Caco-2 (cell line): Measurements from ENCODE around the gene SH2D4B. TPM values are rescaled to one million over a fixed set of nuclear protein-coding genes. Genes with fewer than 3 reads are reported as not detected.

Experiments
- BruUV-seq: library from RNA; stranded (reverse); fragments of 400-500 nt; replicated peaks from 2 replicates; lab custom pipeline; 2021; lab: Mats Ljungman, UMichigan
- CTCF ChIA-PET: fragments of 300-600 bp; sonication (Branson Sonifier 250); formaldehyde crosslinking; loops from one replicate; lab custom pipeline; 2022; ENCODE audit warnings: antibody characterized with exemption; lab: Charles Lee
- POLR2A ChIA-PET: fragments of 300-600 bp; sonication (Branson Sonifier 250); formaldehyde crosslinking; loops from one replicate; lab custom pipeline; 2022; ENCODE audit warnings: antibody characterized with exemption; lab: Charles Lee
- DNase-seq, 2 experiments: peaks; one replicate each; pipeline versions ENCODE4 v3.0.0 to v3.0.0-alpha.2; 2020 to 2022
- H3K27me3 ChIP-seq: replicated peaks from 2 replicates; pipeline ENCODE4 v1.6.0; 2011; ENCODE audit warnings: low read length; ENCODE audit not compliant: control insufficient read depth, insufficient read depth
- H3K36me3 ChIP-seq: 2 replicates; pipeline ENCODE4 v1.5.1; 2011; ENCODE audit warnings: low read length; ENCODE audit not compliant: control insufficient read depth, insufficient read depth
- H3K4me1 ChIP-seq: fragments of 250-450 bp; sonication (Bioruptor Pico); 2 replicates; pipeline ENCODE4 v1.5.1; 2020; ENCODE audit warnings: mild to moderate bottlenecking
- H3K4me3 ChIP-seq: 2 replicates; pipeline ENCODE4 v1.5.1; 2011; ENCODE audit warnings: low read depth, mild to moderate bottlenecking, control low read depth, low read length
- H3K9me3 ChIP-seq: fragments of 250-450 bp; sonication (Bioruptor Pico); 2 replicates; pipeline ENCODE4 v1.5.1; 2020; ENCODE audit warnings: mild to moderate bottlenecking, moderate library complexity
- H3K27ac Mint-ChIP-seq: one replicate; pipeline ENCODE4 v1.8.0; 2022; ENCODE audit warnings: mixed read lengths; ENCODE audit not compliant: unreplicated experiment
- H3K27me3 Mint-ChIP-seq: one replicate; pipeline ENCODE4 v1.8.0; 2022; ENCODE audit warnings: mixed read lengths; ENCODE audit not compliant: insufficient read depth, unreplicated experiment
- H3K36me3 Mint-ChIP-seq: one replicate; pipeline ENCODE4 v1.8.0; 2022; ENCODE audit warnings: mild to moderate bottlenecking, mixed read lengths; ENCODE audit not compliant: insufficient read depth, unreplicated experiment
- H3K4me1 Mint-ChIP-seq: one replicate; pipeline ENCODE4 v1.8.0; 2022; ENCODE audit warnings: low read depth, mixed read lengths; ENCODE audit not compliant: unreplicated experiment
- H3K4me3 Mint-ChIP-seq: one replicate; pipeline ENCODE4 v1.8.0; 2022; ENCODE audit warnings: mild to moderate bottlenecking, moderate library complexity, mixed read lengths; ENCODE audit not compliant: unreplicated experiment
- H3K9me3 Mint-ChIP-seq: one replicate; pipeline ENCODE4 v1.8.0; 2022; ENCODE audit warnings: mixed read lengths; ENCODE audit not compliant: unreplicated experiment
- CTCF ChIP-seq, 2 experiments: fragments of 200-600 bp in 1 of 2; IDR thresholded peaks; 1 replicate in 1 of 2; 2 replicates in 1 of 2; pipeline versions ENCODE4 v1.5.1 to v1.8.0; 2011 to 2022; ENCODE audit warnings: antibody characterized with exemption in 1 of 2, control low read depth in 1 of 2, inconsistent platforms in 1 of 2, low read depth in 1 of 2, low read length in 1 of 2, mild to moderate bottlenecking in 1 of 2, moderate library complexity in 1 of 2; ENCODE audit not compliant: insufficient read depth in 1 of 2, severe bottlenecking in 1 of 2, unreplicated experiment in 1 of 2
- intact Hi-C: fragments of 100-400 bp; cut with micrococcal nuclease; formaldehyde crosslinking; loops from one replicate; pipeline ENCODE4 v1.10.0; 2022; ENCODE audit not compliant: unreplicated experiment
- total RNA-seq: library from RNA; stranded (reverse); gene quantifications from 2 replicates; pipeline ENCODE4 v1.2.3, GENCODE V29; 2022

The SH2D4B gene
- total RNA-seq, 1 experiment from 2014 or later: 0.23 TPM

GRCh38 chr10:80544316-80544953 lies 6.7 kb downstream of the SH2D4B start:
- BruUV-seq: no TSS peak
- ChIA-PET CTCF (no interaction called here), POLR2A (no interaction called here)
- Histone ChIP-seq H3K9me3 (no peaks in the 10 kb centered on the region), H3K27me3 (no peaks in the 10 kb centered on the region), H3K4me1 (no peaks in the 10 kb centered on the region), H3K36me3 (no peaks in the 10 kb centered on the region), H3K4me3 (no peak overlapping the region)
- Mint-ChIP-seq H3K27me3 (no peaks in the 10 kb centered on the region), H3K4me3 (no peak overlapping the region), H3K27ac (no peak overlapping the region), H3K4me1 (no peaks in the 10 kb centered on the region), H3K36me3 (no peaks in the 10 kb centered on the region), H3K9me3 (no peaks in the 10 kb centered on the region)
- no peak for DNase-seq
- intact Hi-C loops: no loop called here
- TF ChIP-seq CTCF (IDR thresholded peaks at IDR 0.05; ENCODE audit: insufficient read depth in 1 of 2, low read depth in 1 of 2, low read length in 1 of 2, severe bottlenecking in 1 of 2, unreplicated experiment in 1 of 2): no peak

DNA sequence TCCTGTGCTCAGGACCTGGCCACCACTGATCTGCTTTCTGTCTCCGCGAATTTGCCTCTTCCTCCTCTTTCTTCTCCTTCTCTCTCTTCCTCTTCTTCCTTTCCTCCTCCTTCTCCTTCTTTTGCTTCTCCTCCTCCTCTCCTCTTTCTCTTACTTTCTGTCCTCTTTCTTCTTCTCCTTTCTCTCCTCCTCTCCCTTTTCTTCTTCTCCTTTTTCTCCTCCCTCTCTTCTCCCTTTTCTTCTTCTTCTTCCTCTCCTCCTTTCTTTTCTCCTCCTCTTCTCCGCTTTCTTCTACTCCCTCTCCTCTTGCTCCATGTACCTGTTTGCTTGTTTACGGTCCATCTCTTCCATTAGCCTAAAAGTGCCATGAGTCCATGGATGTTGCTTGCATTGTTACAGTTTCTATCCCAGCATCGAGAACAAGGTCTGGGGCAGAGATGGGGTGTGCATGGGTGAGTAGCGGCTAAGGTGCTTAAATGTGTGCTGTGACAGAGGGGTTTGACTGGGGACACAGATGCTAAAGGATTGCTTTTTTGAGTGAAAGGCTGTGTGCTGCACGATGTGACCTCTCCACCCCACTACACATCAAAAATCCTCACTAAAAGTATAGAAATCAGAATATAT lies 7.7 kb downstream of the SH2D4B start:
- H3K27ac Mint-ChIP-seq: no peak overlapping the region
- intact Hi-C loops: no loop called here

DNA sequence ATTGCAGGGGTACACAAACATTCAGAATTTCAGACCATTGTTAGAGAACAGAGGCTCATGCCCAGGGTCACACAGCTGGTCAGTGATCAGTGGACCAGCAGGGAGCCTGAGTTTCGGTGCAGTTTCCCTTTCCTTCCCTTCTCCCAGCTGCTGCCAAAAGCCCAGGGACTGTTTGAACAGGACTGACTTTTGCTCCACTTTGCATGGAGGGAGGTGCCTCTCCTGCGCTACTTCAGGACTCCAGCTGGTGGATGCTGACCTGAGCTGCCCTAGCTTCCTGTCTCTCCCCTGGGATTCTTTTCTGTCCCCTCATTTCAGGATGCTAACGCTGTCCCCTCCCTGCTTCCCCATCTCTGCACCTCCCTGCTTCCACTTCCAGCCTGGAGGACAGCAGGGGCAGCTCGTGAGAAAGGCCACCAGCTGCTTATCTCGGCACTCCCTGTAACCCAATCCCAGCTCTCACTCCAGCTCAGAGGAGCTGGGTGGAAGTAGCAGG lies 14.5 kb downstream of the SH2D4B start:
- DNase-seq: peak in 1 of 2 experiments; percentile 28
- Histone ChIP-seq H3K36me3 (no peaks in the 10 kb centered on the region), H3K4me1 (peaks cover 6% of the 10 kb centered on the region; the same call in 1 of the 2 replicates), H3K4me3 (no peak overlapping the region), H3K27me3 (no peaks in the 10 kb centered on the region), H3K9me3 (no peaks in the 10 kb centered on the region)
- no peaks in the 10 kb centered on the region for H3K27me3 Mint-ChIP-seq
- no peak overlapping the region for H3K4me3 Mint-ChIP-seq
- TF ChIP-seq CTCF (IDR thresholded peaks at IDR 0.05; ENCODE audit: insufficient read depth in 1 of 2, low read depth in 1 of 2, low read length in 1 of 2, severe bottlenecking in 1 of 2, unreplicated experiment in 1 of 2): no peak
- H3K36me3 Mint-ChIP-seq: peaks cover 5% of the 10 kb centered on the region
- BruUV-seq: no TSS peak
- ChIA-PET POLR2A (no interaction called here), CTCF (interaction anchor here (0.8 to 1.2 kb wide), 4 partner anchors 15 to 108 kb away, joined by 3 read pairs; no protein-coding TSS in a partner anchor)
- H3K9me3 Mint-ChIP-seq: no peaks in the 10 kb centered on the region
- H3K27ac Mint-ChIP-seq: no peak overlapping the region
- H3K4me1 Mint-ChIP-seq: peaks cover 6% of the 10 kb centered on the region
- intact Hi-C loops: no loop called here

More for the DNA sequence above, 7.7 kb downstream of the SH2D4B start:
- H3K4me1 ChIP-seq: no peaks in the 10 kb centered on the region
- POLR2A ChIA-PET: no interaction called here
- Mint-ChIP-seq H3K4me3 (no peak overlapping the region), H3K27me3 (no peaks in the 10 kb centered on the region), H3K9me3 (no peaks in the 10 kb centered on the region), H3K36me3 (no peaks in the 10 kb centered on the region), H3K4me1 (no peaks in the 10 kb centered on the region)
- DNase-seq: no peak
- CTCF ChIA-PET: no interaction called here
- H3K9me3 ChIP-seq: no peaks in the 10 kb centered on the region
- H3K36me3 ChIP-seq: no peaks in the 10 kb centered on the region
- no peak for TF ChIP-seq CTCF (IDR thresholded peaks at IDR 0.05; ENCODE audit: insufficient read depth in 1 of 2, low read depth in 1 of 2, low read length in 1 of 2, severe bottlenecking in 1 of 2, unreplicated experiment in 1 of 2)
- H3K27me3 ChIP-seq: no peaks in the 10 kb centered on the region
- no TSS peak for BruUV-seq
- H3K4me3 ChIP-seq: no peak overlapping the region
